Adrenal gland (tissue), 12 donors: ENCODE results near the gene KLHL22. TPM values are rescaled to one million over a fixed set of nuclear protein-coding genes. Genes with fewer than 3 reads are reported as not detected.

Experiments
- DNase-seq, 7 donors: peaks; one replicate each; pipeline ENCODE4 v3.0.0-alpha.2; 2019 to 2020
- H3K27ac ChIP-seq, 5 donors: fragments of 200-600 bp; sonication (generic) in 4 of 5; 1 replicate in 3 of 5; 2 replicates in 2 of 5; pipeline versions ENCODE4 v1.5.1 to v1.8.0; 2016 to 2020; ENCODE audit warnings: mild to moderate bottlenecking in 1 of 5
- H3K27me3 ChIP-seq: fragments of 200-600 bp; 2 replicates; pipeline ENCODE4 v1.8.0; 2021
- H3K36me3 ChIP-seq, 2 donors: fragments of 200-600 bp; replicated peaks in 1 of 2; 1 replicate in 1 of 2; 2 replicates in 1 of 2; pipeline versions ENCODE4 v1.5.1 to v1.8.0; 2018 to 2022
- H3K4me1 ChIP-seq, 2 donors: fragments of 200-600 bp; replicated peaks in 1 of 2; 1 replicate in 1 of 2; 2 replicates in 1 of 2; pipeline versions ENCODE4 v1.5.1 to v1.8.0; 2018 to 2021
- H3K4me3 ChIP-seq, 4 donors: fragments of 200-600 bp; sonication (generic) in 3 of 4; one replicate each; pipeline ENCODE4 v1.5.1; 2016 to 2018
- H3K9me3 ChIP-seq, 3 donors: fragments of 200-600 bp; sonication (generic) in 1 of 3; replicated peaks in 1 of 3; 1 replicate in 2 of 3; 2 replicates in 1 of 3; pipeline versions ENCODE4 v1.5.1 to v1.8.0; 2016 to 2021
- CTCF ChIP-seq, 6 experiments: fragments of 450-650 bp in 4 of 6; fragments of 200-600 bp in 2 of 6; sonication (generic) in 1 of 6; IDR thresholded peaks; 1 replicate in 5 of 6; 2 replicates in 1 of 6; pipeline versions ENCODE4 v1.5.1 to v1.8.0; 2016 to 2021; ENCODE audit warnings: antibody characterized with exemption in 6 of 6, mild to moderate bottlenecking in 2 of 6, moderate library complexity in 1 of 6
- POLR2A ChIP-seq, 2 donors: fragments of 450-650 bp; IDR thresholded peaks; one replicate each; pipeline ENCODE4 v1.6.1; 2017; ENCODE audit warnings: antibody characterized with exemption in 2 of 2, mild to moderate bottlenecking in 2 of 2, moderate library complexity in 1 of 2
- WGBS, 4 donors: extraction: QIAGEN DNeasy Blood & Tissue Kit in 2 of 4; methylation state at CpG; one replicate each; pipeline versions ENCODE4 v1.1.5 to v1.1.7; 2013 to 2017; 5-methylcytosine and 5-hydroxymethylcytosine counted together
- intact Hi-C, 2 donors: fragments of 100-400 bp; cut with DNase I; formaldehyde crosslinking; loops; one replicate each; pipeline versions ENCODE4 v1.14.1 to v1.15.0; 2022 to 2023
- polyA plus RNA-seq, 3 donors: library from polyadenylated mRNA; stranded (reverse); fragments of 200-250 nt in 2 of 3; fragments of 350-450 nt in 1 of 3; fragmentation: Illumina TruSeq in 1 of 3; extraction: RNeasy Lipid Tissue Mini Kit (QIAGEN cat#74804) in 1 of 3; gene quantifications; one replicate each; pipeline ENCODE4 v1.2.3, GENCODE V29; 2013 to 2014
- total RNA-seq, 9 donors: library from RNA; depleted of rRNA in 4 of 9; stranded (reverse); fragments of >200 nt in 4 of 9; fragments of 120-200 nt in 1 of 9; fragmentation: NEBNext Ultra II Directional in 1 of 9; extraction: Animal tissue kit (Norgen Biotek cat#: 25700) in 1 of 9; gene quantifications; one replicate each; pipeline versions ENCODE4 v1.1.0 to v1.2.4, GENCODE V29; 2013 to 2023
- donor health status: healthy with polysubstance abuse.
- donor health status: Bipolar disorder and iron deficiency.
- donor health status: DM: yes; HTN: yes; CAD: no.
- donor health status: DM: no; HTN: no; CAD: no.
- donor health status: DM: no; HTN: no; CAD: no.
- donor health status: DM: yes; HTN: yes; CAD: no.

KLHL22 gene
- total and polyA plus RNA-seq, 12 donors = 15.3 to 38.8 (median 27.6) TPM

DNA sequence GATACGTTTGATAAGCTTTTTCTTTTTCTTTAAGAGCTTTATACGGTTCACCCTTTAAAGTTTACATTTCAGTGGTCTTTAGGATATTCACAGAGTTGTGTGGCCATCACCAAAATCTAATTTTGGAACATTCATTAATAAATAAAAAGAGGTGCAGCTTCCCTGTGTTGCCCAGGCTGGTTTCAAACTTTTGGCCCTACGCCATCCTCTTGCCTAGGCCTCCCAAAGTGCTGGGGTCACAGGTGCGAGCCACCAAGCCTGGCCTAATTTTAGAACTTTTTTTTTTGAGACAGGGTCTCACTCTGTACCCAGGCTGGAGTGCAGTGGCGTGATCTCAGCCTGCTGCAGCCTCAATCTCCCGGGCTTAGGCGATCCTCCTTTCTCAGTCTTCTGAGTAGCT lies 42.4 kb upstream of the KLHL22 start:
- no peak overlapping the region for H3K27ac ChIP-seq
- no peak for DNase-seq
- no peaks in the 10 kb centered on the region for H3K27me3 ChIP-seq
- intact Hi-C loops = no loop called here
- H3K9me3 ChIP-seq = no peaks in the 10 kb centered on the region
- peaks cover 12 to 28% of the 10 kb centered on the region in 2 donors for H3K4me1 ChIP-seq
- H3K4me3 ChIP-seq = no peak overlapping the region
- peaks cover 0 to 25% of the 10 kb centered on the region in 2 donors for H3K36me3 ChIP-seq
- WGBS, 4 donors = 94 to 98% (median 94%) methylated on average over 7 of the region's 7 CpGs
- TF ChIP-seq POLR2A (IDR thresholded peaks at IDR 0.05) (no peak), CTCF (IDR thresholded peaks at IDR 0.05) (no peak)

DNA sequence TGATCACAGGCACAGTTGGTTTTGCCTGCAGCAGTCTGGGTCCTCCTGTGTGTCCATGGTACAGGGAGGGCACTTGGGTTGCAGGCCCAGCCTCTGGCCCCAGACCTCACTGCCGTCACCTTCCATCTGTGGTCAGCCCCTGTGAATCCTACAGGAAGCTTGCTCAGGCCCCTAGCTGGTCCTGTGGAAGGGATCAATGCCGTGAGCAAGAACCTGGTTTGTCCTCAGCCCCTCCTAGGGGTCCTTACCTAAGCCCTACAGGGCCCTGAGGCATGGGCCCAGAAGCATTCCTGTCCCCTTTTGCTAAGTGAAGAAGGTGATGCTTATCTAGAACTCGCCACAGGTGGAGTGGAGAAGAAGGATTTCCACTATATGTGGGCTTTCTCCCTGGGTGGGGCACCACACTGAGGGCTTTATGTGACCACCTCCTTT lies 41.7 kb upstream of the KLHL22 start:
- DNase-seq = no peak
- Histone ChIP-seq H3K27me3 (no peaks in the 10 kb centered on the region), H3K27ac (peak overlapping the region in 2 of 5 donors; percentile 8 to 32), H3K36me3 (peaks cover 0 to 25% of the 10 kb centered on the region in 2 donors), H3K9me3 (no peaks in the 10 kb centered on the region), H3K4me3 (no peak overlapping the region), H3K4me1 (peaks cover 17 to 34% of the 10 kb centered on the region in 2 donors)
- 88 to 100% (median 97%) methylated on average over 1 to 3 of the region's 3 CpGs for WGBS, 4 donors
- intact Hi-C loops = no loop called here
- no peak for TF ChIP-seq CTCF (IDR thresholded peaks at IDR 0.05)

- H3K27me3 ChIP-seq = no peaks in the 10 kb centered on the region
- WGBS, 4 donors = 77 to 79% (median 78%) methylated on average over 8 to 12 of the region's 12 CpGs
- DNase-seq = no peak
- peaks cover 0 to 25% of the 10 kb centered on the region in 2 donors for H3K36me3 ChIP-seq
- peaks cover 23 to 40% of the 10 kb centered on the region in 2 donors for H3K4me1 ChIP-seq
- no peak overlapping the region for H3K4me3 ChIP-seq
- intact Hi-C loops = no loop called here
- H3K27ac ChIP-seq = peak overlapping the region in 4 of 5 donors; percentile 3 to 32 (median 19)
- no peaks in the 10 kb centered on the region for H3K9me3 ChIP-seq
- no peak for TF ChIP-seq POLR2A (IDR thresholded peaks at IDR 0.05)
- TF ChIP-seq CTCF (IDR thresholded peaks at IDR 0.05) = no peak
Measured at GRCh38 chr22:20536590-20537324, 41.2 kb upstream of the KLHL22 start.

DNA sequence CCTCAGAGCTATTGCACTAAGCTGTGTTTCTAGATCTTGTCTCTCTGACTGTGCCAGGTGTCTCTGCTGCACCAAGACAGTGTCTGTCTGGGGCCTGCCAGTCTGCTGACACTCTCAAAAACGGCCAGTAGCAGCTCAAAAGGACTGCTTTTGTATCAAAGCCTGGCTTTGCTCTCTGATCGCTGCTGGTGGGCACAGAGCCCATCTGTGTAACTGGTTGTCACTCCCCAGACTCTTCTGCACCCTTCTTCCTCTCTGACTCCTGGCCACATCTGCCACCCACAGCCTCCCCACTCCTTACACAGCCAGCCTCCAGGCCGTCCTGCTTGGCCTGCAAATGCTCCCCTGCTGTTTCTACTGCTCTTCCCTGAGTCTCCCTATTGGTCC lies 38.3 kb upstream of the KLHL22 start:
- Histone ChIP-seq H3K27ac (peak overlapping the region in 3 of 5 donors; percentile 19 to 88 (median 86)), H3K9me3 (no peaks in the 10 kb centered on the region), H3K4me3 (no peak overlapping the region), H3K4me1 (peaks cover 33 to 51% of the 10 kb centered on the region in 2 donors), H3K36me3 (peaks cover 0 to 17% of the 10 kb centered on the region in 2 donors), H3K27me3 (no peaks in the 10 kb centered on the region)
- intact Hi-C loops = no loop called here
- no peak for DNase-seq
- WGBS, 4 donors = 33 to 52% (median 42%) methylated on average over 3 of the region's 3 CpGs
- TF ChIP-seq CTCF (IDR thresholded peaks at IDR 0.05) (no peak), POLR2A (IDR thresholded peaks at IDR 0.05) (no peak)
